A549 (cell line): ENCODE results near the gene WBP2.

Experiments
- HOXA7 ChIP-seq: fragments of 250-450 bp; sonication (Bioruptor Pico); IDR thresholded peaks from 2 replicates; pipeline ENCODE4 v1.5.0; 2020; ENCODE audit warnings: mild to moderate bottlenecking, moderate library complexity
- MAFK ChIP-seq: fragments of 450-650 bp; IDR thresholded peaks from 2 replicates; pipeline ENCODE4 v1.6.1; 2014; ENCODE audit not compliant: partially characterized antibody
- POLR2A ChIP-seq: IDR thresholded peaks from 2 replicates; pipeline ENCODE4 v1.6.1; 2012; ENCODE audit warnings: mild to moderate bottlenecking, low read length
- RFX5 ChIP-seq: fragments of 450-650 bp; IDR thresholded peaks from 2 replicates; pipeline ENCODE4 v1.7.1; 2014; ENCODE audit warnings: antibody characterized with exemption, mild to moderate bottlenecking, moderate library complexity
- ZFP36 ChIP-seq: fragments of 450-650 bp; IDR thresholded peaks from 2 replicates; pipeline ENCODE4 v1.6.1; 2014; ENCODE audit warnings: borderline replicate concordance; ENCODE audit not compliant: partially characterized antibody
- TF ChIP-seq, protein P1 (sequence below): fragments of >200 bp; sonication (Bioruptor Twin); formaldehyde crosslinking; IDR thresholded peaks from 3 replicates; pipeline ENCODE4 v1.5.1; 2016
- TF ChIP-seq, protein P2 (sequence below): fragments of 200-600 bp; sonication (generic); IDR thresholded peaks from 2 replicates; pipeline ENCODE4 v1.6.1; 2016; ENCODE audit warnings: antibody characterized with exemption, mild to moderate bottlenecking, moderate library complexity
- TF ChIP-seq, protein P3 (sequence below): fragments of 450-650 bp; IDR thresholded peaks from 2 replicates; pipeline ENCODE4 v1.6.1; 2014; ENCODE audit warnings: antibody characterized with exemption

DNA sequence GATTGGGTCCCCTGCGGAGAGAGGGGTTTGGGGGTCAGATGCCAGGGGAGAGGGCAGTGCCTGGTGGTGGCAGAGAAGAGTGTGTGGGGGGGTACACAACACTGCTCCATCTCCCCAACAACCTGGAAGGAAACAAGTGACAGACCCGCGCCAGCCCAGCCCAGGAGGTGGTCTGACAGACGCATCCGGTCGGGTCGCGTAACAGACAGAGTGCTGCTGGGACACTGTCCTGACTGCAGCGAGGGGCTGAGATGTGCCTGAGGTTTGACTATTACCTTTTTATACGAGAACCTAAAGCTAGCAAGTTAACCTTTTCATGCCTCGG lies 27.1 kb downstream of the WBP2 start:
- TF ChIP-seq RFX5 = no peak
- TF ChIP-seq, protein P1, sequence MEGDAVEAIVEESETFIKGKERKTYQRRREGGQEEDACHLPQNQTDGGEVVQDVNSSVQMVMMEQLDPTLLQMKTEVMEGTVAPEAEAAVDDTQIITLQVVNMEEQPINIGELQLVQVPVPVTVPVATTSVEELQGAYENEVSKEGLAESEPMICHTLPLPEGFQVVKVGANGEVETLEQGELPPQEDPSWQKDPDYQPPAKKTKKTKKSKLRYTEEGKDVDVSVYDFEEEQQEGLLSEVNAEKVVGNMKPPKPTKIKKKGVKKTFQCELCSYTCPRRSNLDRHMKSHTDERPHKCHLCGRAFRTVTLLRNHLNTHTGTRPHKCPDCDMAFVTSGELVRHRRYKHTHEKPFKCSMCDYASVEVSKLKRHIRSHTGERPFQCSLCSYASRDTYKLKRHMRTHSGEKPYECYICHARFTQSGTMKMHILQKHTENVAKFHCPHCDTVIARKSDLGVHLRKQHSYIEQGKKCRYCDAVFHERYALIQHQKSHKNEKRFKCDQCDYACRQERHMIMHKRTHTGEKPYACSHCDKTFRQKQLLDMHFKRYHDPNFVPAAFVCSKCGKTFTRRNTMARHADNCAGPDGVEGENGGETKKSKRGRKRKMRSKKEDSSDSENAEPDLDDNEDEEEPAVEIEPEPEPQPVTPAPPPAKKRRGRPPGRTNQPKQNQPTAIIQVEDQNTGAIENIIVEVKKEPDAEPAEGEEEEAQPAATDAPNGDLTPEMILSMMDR = no peak
- no peak for TF ChIP-seq HOXA7 (CRISPR knock-in tag)
- TF ChIP-seq POLR2A = no peak
- no peak for TF ChIP-seq MAFK
- TF ChIP-seq, protein P2, sequence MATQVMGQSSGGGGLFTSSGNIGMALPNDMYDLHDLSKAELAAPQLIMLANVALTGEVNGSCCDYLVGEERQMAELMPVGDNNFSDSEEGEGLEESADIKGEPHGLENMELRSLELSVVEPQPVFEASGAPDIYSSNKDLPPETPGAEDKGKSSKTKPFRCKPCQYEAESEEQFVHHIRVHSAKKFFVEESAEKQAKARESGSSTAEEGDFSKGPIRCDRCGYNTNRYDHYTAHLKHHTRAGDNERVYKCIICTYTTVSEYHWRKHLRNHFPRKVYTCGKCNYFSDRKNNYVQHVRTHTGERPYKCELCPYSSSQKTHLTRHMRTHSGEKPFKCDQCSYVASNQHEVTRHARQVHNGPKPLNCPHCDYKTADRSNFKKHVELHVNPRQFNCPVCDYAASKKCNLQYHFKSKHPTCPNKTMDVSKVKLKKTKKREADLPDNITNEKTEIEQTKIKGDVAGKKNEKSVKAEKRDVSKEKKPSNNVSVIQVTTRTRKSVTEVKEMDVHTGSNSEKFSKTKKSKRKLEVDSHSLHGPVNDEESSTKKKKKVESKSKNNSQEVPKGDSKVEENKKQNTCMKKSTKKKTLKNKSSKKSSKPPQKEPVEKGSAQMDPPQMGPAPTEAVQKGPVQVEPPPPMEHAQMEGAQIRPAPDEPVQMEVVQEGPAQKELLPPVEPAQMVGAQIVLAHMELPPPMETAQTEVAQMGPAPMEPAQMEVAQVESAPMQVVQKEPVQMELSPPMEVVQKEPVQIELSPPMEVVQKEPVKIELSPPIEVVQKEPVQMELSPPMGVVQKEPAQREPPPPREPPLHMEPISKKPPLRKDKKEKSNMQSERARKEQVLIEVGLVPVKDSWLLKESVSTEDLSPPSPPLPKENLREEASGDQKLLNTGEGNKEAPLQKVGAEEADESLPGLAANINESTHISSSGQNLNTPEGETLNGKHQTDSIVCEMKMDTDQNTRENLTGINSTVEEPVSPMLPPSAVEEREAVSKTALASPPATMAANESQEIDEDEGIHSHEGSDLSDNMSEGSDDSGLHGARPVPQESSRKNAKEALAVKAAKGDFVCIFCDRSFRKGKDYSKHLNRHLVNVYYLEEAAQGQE = no peak
- TF ChIP-seq, protein P3, sequence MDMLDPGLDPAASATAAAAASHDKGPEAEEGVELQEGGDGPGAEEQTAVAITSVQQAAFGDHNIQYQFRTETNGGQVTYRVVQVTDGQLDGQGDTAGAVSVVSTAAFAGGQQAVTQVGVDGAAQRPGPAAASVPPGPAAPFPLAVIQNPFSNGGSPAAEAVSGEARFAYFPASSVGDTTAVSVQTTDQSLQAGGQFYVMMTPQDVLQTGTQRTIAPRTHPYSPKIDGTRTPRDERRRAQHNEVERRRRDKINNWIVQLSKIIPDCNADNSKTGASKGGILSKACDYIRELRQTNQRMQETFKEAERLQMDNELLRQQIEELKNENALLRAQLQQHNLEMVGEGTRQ = no peak
- TF ChIP-seq ZFP36 = no peak
